Activated naive CD4-positive, alpha-beta T cell treated with anti-CD3 and anti-CD28 coated beads for 36 hours (primary cell): ENCODE results near the gene ENPP5. TPM values are rescaled to one million over a fixed set of nuclear protein-coding genes. Genes with fewer than 3 reads are reported as not detected.

Source experiments
- CTCF ChIA-PET: fragments of 350-600 bp; sonication (Branson Sonifier 250); formaldehyde crosslinking; loops from one replicate; lab custom pipeline; 2021; ENCODE audit warnings: antibody characterized with exemption; lab: Charles Lee
- DNase-seq: peaks from one replicate; pipeline ENCODE4 v3.0.0-alpha.2; 2020
- H3K27ac Mint-ChIP-seq: one replicate; pipeline ENCODE4 v1.8.0; 2021; ENCODE audit warnings: mild to moderate bottlenecking, mixed read lengths
- H3K27me3 Mint-ChIP-seq: one replicate; pipeline ENCODE4 v1.8.0; 2021; ENCODE audit warnings: low read depth, mixed read lengths
- H3K36me3 Mint-ChIP-seq: one replicate; pipeline ENCODE4 v1.8.0; 2021; ENCODE audit warnings: low read depth, mixed read lengths
- H3K4me1 Mint-ChIP-seq: one replicate; pipeline ENCODE4 v1.8.0; 2021; ENCODE audit warnings: low read depth, mixed read lengths
- H3K4me3 Mint-ChIP-seq: one replicate; pipeline ENCODE4 v1.8.0; 2021; ENCODE audit warnings: mild to moderate bottlenecking, moderate library complexity, mixed read lengths
- H3K9me3 Mint-ChIP-seq: one replicate; pipeline ENCODE4 v1.8.0; 2021; ENCODE audit warnings: mixed read lengths
- intact Hi-C: fragments of 100-400 bp; cut with micrococcal nuclease; formaldehyde crosslinking; loops from one replicate; pipeline ENCODE4 v1.15.1; 2023
- total RNA-seq, 2 experiments: library from RNA; stranded (reverse); gene quantifications; one replicate each; pipeline ENCODE4 v1.2.3, GENCODE V29; 2021

Gene ENPP5
- under 1 TPM; 0.24 to 0.62 TPM for total RNA-seq

DNA sequence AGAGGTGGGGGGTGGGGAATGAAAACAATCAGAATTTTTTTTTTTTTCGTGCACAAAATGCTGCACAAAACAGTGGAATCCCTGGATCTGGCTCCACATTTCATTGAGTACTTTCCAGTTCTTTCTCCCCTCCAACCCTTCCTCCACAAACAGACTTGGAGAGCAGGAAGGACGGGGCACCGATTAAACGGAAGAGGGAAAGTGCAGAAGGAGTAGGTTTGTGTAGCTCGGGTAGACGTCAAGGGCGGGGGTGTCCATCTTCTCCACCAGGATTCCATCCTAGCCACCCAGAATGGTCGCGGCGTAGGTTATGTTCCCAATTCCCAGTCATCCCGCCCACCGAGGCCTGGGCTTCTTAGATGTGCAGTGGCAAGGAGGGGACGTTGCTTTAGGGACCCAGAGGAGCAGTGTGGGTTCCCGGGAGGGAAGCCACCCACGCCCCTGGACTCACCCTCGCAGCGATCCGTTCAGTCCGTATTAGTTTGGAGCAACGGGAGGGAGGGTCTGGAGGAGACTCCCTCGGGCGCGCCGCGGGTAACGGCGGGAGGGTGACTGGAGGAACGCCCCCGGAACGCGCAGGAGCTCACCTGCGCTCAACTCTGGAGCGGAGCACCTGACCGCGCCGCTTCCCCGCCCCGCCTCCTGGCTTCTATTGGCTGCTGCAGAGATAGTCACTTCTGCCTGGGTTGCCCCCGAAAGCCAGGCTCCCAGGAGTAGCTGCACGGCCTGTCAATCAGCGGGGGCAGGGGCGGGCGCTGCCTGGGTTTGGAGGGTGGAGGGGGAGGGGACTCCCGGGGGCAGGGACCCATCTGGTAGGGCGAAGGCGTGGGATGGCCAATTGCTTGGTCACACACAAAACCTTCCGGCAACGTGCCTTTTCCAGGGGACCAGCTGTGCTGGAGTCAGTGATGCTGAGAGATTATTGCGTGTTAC is at the start of gene ENPP5:
Gene ENPP5, minus strand, starts transcription at position 624 of the 933 bp plus-strand sequence. CDS start 2,718 bp downstream, outside the sequence.
- Mint-ChIP-seq H3K4me1 (peaks cover 12% of the 10 kb centered on the region), H3K9me3 (no peaks in the 10 kb centered on the region), H3K27ac (no peak within 1 kb of the TSS), H3K27me3 (peaks cover 27% of the 10 kb centered on the region), H3K36me3 (no peaks in the 10 kb centered on the region), H3K4me3 (peak within 1 kb of the TSS; percentile 77)
- CTCF ChIA-PET, result interaction anchor here (0.9 to 1.0 kb wide), 2 partner anchors 80 to 198 kb away, joined by 3 read pairs; no protein-coding TSS in a partner anchor
- DNase-seq, result peak; percentile 82
- intact Hi-C loops, result loop anchor here (1.0 kb wide), 1 partner anchor 41 kb away; the partner anchor contains the start of gene ENPP4

DNA sequence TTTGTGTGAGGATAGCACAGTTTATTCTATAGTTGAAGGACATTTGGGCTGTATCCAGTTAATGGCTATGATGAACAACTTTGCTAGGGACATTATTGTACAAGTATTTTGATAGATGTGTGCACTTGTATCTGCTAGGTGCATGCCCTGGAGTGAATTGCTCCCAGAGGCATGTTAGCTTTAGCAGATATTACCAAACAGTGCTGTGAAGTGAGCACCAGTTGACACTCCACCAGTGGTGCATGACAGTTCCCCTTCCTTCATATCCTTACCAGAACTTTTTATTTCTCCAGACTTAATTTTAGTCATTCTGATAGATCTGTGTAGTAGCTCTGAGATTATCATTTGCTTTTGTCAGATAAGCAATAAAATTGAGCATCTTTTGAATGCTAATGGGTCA is 48.9 kb upstream of the ENPP5 start:
- no peak for DNase-seq
- Mint-ChIP-seq H3K4me1 (peaks cover 30% of the 10 kb centered on the region), H3K27ac (peak overlapping the region; percentile 43), H3K27me3 (peaks cover 5% of the 10 kb centered on the region), H3K36me3 (no peaks in the 10 kb centered on the region), H3K4me3 (no peak overlapping the region), H3K9me3 (no peaks in the 10 kb centered on the region)
- CTCF ChIA-PET, result interaction anchor here (1.1 to 1.7 kb wide), 2 partner anchors 15 to 129 kb away, joined by 3 to 7 read pairs; no protein-coding TSS in a partner anchor
- intact Hi-C loops, result loop anchor here (1.0 to 10.0 kb wide), 8 partner anchors 11 to 825 kb away; partner anchors contain the start of genes ADGRF1, ENPP4 and RCAN2

DNA sequence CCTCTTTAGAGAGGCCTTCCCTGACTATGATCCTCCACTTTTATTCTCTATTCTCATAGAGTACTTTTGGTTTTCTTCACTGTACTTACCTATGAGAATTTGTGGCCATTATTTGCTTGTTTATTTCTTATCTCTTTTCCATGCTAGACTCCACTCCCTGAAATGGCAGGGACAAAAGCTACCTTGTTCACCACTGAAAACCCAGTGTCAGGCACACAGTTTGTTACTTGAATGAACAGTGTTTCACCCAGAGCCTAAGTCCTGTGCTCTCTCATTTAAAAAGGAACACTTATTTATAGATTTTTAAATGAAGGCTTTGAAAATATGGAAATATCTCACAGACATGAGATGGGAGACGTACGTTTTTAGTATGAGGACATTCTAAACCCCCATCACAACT is 47.7 kb upstream of the ENPP5 start:
- DNase-seq, result no peak
- Mint-ChIP-seq H3K27me3 (peaks cover 5% of the 10 kb centered on the region), H3K27ac (peak overlapping the region; percentile 72), H3K4me3 (no peak overlapping the region), H3K4me1 (peaks cover 30% of the 10 kb centered on the region), H3K9me3 (no peaks in the 10 kb centered on the region), H3K36me3 (no peaks in the 10 kb centered on the region)
- intact Hi-C loops, result no loop called here
- CTCF ChIA-PET, result no interaction called here

DNA sequence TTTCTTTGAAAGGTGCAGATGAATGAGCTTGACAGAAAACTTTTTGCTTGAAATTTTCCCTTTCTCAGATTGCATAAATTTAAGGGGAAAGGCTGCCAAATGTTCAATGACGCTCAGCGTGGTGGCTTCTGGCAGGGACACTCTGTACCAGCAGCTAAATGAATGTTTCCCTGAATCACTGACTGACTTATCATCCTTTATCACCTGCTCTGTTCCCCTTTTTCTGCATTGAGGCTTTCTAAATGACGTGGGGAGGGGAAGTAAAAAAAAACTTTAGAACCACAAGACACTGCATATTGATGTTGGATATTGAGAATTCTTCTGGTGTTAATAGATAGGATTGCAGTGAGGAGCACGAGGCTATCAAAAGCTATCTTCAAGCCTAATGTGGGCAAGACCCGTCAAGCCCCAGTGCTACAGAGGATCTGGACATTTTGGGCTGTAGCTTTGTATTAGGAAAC is 46.9 kb upstream of the ENPP5 start:
- H3K36me3 Mint-ChIP-seq, result no peaks in the 10 kb centered on the region
- H3K9me3 Mint-ChIP-seq, result no peaks in the 10 kb centered on the region
- CTCF ChIA-PET, result interaction anchor here (1.4 kb wide), 1 partner anchor 128 kb away, joined by 4 read pairs; no protein-coding TSS in a partner anchor
- peaks cover 5% of the 10 kb centered on the region for H3K27me3 Mint-ChIP-seq
- H3K27ac Mint-ChIP-seq, result peak overlapping the region; percentile 72
- H3K4me3 Mint-ChIP-seq, result no peak overlapping the region
- peak; percentile 65 for DNase-seq
- intact Hi-C loops, result loop anchor here (1.0 kb wide), 2 partner anchors 106 to 507 kb away; no protein-coding TSS in a partner anchor
- peaks cover 30% of the 10 kb centered on the region for H3K4me1 Mint-ChIP-seq

GRCh38 chr6:46216879-46217278 is 46.1 kb upstream of the ENPP5 start:
- Mint-ChIP-seq H3K4me3 (no peak overlapping the region), H3K36me3 (no peaks in the 10 kb centered on the region), H3K27ac (peak overlapping the region; percentile 72), H3K4me1 (peaks cover 30% of the 10 kb centered on the region), H3K9me3 (no peaks in the 10 kb centered on the region), H3K27me3 (peaks cover 5% of the 10 kb centered on the region)
- intact Hi-C loops, result loop anchor here (1.0 kb wide), 2 partner anchors 106 to 507 kb away; no protein-coding TSS in a partner anchor
- CTCF ChIA-PET, result interaction anchor here (1.4 kb wide), 1 partner anchor 127 kb away, joined by 4 read pairs; no protein-coding TSS in a partner anchor
- DNase-seq, result no peak

- Mint-ChIP-seq H3K27me3 (peaks cover 4% of the 10 kb centered on the region), H3K4me3 (no peak overlapping the region), H3K4me1 (peaks cover 25% of the 10 kb centered on the region), H3K27ac (no peak overlapping the region), H3K9me3 (no peaks in the 10 kb centered on the region), H3K36me3 (no peaks in the 10 kb centered on the region)
- CTCF ChIA-PET, result no interaction called here
- intact Hi-C loops, result no loop called here
- DNase-seq, result no peak
Measured at GRCh38 chr6:46215777-46216176, 45.0 kb upstream of the ENPP5 start.

GRCh38 chr6:46215213-46215612 is 44.4 kb upstream of the ENPP5 start:
- intact Hi-C loops, result no loop called here
- no peak overlapping the region for H3K27ac Mint-ChIP-seq
- H3K9me3 Mint-ChIP-seq, result no peaks in the 10 kb centered on the region
- DNase-seq, result no peak
- H3K27me3 Mint-ChIP-seq, result no peaks in the 10 kb centered on the region
- peaks cover 19% of the 10 kb centered on the region for H3K4me1 Mint-ChIP-seq
- H3K4me3 Mint-ChIP-seq, result no peak overlapping the region
- no peaks in the 10 kb centered on the region for H3K36me3 Mint-ChIP-seq
- CTCF ChIA-PET, result interaction anchor here (1.2 kb wide), 1 partner anchor 11 kb away, joined by 3 read pairs; no protein-coding TSS in a partner anchor

DNA sequence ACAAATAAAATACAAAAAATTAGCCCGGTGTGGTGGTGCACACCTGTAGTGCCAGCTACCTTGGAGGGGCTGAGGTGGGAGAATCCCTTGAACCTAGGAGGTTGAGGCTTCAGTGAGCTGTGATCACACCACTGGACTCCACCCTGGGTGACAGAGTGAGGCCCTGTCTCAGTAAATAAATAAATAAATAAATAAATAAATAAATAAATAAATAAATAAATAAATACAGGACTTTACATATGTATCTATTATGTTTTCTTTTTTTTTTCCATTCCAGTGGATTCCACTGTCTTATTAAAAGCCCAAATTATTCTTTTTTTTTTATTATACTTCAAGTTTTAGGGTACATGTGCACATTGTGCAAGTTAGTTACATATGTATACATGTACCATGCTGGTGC is 41.1 kb upstream of the ENPP5 start:
- no peak for DNase-seq
- Mint-ChIP-seq H3K27ac (no peak overlapping the region), H3K9me3 (no peaks in the 10 kb centered on the region), H3K4me3 (no peak overlapping the region), H3K36me3 (no peaks in the 10 kb centered on the region), H3K4me1 (peaks cover 2% of the 10 kb centered on the region), H3K27me3 (peaks cover 2% of the 10 kb centered on the region)
- intact Hi-C loops, result no loop called here
- CTCF ChIA-PET, result no interaction called here

DNA sequence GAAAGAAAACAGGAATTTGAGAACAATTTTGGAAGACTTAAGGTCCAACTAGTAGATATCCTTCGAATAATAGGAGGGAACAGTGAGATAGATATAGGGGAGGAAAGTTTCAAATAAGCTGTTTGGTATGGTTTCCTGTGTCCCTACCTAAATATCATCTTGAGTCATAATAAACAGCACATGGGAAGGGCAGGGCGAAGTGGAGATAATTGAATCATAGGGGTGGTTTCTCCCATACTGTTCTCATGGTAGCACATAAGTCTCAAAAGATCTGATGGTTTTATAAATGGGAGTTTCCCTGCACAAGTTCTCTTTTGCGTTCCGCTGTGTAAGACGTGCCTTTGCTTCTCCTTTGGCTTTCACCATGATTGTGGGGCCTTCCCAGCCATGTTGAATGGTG is 39.5 kb upstream of the ENPP5 start:
- Mint-ChIP-seq H3K9me3 (no peaks in the 10 kb centered on the region), H3K27ac (no peak overlapping the region), H3K36me3 (no peaks in the 10 kb centered on the region), H3K4me1 (no peaks in the 10 kb centered on the region), H3K4me3 (no peak overlapping the region), H3K27me3 (peaks cover 4% of the 10 kb centered on the region)
- intact Hi-C loops, result no loop called here
- DNase-seq, result peak; percentile 10
- CTCF ChIA-PET, result no interaction called here

DNA sequence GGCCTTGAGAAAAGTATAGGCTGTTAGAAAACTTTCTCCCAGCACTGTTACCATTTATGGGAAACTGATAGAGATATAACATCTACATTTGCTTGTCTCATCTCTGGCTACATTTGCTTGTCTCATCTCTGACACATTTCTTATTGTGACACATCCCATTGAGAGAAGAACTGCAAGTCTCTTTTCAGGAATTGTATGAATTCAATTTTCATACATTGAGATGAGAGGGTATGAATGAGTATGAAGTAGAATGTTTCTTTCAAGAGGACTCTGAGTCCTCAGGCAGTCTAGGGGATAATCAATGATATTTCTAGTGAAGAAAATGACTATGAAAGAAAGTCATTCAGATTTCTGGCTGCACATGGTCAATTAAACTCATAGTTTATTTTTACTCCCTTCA is 37.5 kb upstream of the ENPP5 start:
- Mint-ChIP-seq H3K27me3 (peaks cover 9% of the 10 kb centered on the region), H3K4me1 (no peaks in the 10 kb centered on the region), H3K9me3 (no peaks in the 10 kb centered on the region), H3K27ac (no peak overlapping the region), H3K36me3 (no peaks in the 10 kb centered on the region), H3K4me3 (no peak overlapping the region)
- intact Hi-C loops, result loop anchor here (1.0 kb wide), 1 partner anchor 12 kb away; no protein-coding TSS in a partner anchor
- DNase-seq, result no peak
- CTCF ChIA-PET, result no interaction called here

DNA sequence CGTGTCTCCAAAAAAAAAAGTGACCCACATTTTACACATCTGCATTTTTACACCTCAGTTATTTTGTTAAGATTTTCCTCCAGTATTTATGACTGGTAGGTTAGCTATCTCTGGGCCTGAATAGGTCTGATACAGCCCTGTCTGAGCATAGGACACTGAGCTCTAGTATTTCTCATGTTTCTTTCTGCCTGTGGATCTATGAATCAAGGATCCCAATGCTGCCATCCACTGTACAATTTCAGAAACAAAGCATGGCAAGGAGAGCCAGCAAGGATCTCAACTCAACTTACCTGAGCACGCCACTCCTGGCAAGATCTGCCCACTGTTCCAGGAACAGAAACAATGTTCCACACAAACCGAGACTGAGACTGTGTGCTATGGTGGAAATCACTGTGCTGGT is 36.4 kb upstream of the ENPP5 start:
- CTCF ChIA-PET, result interaction anchor here (0.6 to 1.4 kb wide), 2 partner anchors 14 to 234 kb away, joined by 3 to 4 read pairs; no protein-coding TSS in a partner anchor
- Mint-ChIP-seq H3K36me3 (no peaks in the 10 kb centered on the region), H3K27ac (no peak overlapping the region)

More for the DNA sequence above, 36.4 kb upstream of the ENPP5 start:
- Mint-ChIP-seq H3K9me3 (peaks cover 2% of the 10 kb centered on the region), H3K4me1 (no peaks in the 10 kb centered on the region), H3K27me3 (peaks cover 9% of the 10 kb centered on the region), H3K4me3 (no peak overlapping the region)
- intact Hi-C loops, result no loop called here
- no peak for DNase-seq
